SH-SY5Y (cell line): Measurements from ENCODE around the gene UVSSA.

ENCODE experiments used
- GATA2 ChIP-seq: IDR thresholded peaks from 2 replicates; pipeline ENCODE4 v1.6.1; 2011; ENCODE audit warnings: mild to moderate bottlenecking, low read depth, low read length
- GATA3 ChIP-seq: IDR thresholded peaks from 2 replicates; pipeline ENCODE4 v1.6.1; 2011; ENCODE audit warnings: low read depth, mild to moderate bottlenecking, low read length, moderate library complexity

DNA sequence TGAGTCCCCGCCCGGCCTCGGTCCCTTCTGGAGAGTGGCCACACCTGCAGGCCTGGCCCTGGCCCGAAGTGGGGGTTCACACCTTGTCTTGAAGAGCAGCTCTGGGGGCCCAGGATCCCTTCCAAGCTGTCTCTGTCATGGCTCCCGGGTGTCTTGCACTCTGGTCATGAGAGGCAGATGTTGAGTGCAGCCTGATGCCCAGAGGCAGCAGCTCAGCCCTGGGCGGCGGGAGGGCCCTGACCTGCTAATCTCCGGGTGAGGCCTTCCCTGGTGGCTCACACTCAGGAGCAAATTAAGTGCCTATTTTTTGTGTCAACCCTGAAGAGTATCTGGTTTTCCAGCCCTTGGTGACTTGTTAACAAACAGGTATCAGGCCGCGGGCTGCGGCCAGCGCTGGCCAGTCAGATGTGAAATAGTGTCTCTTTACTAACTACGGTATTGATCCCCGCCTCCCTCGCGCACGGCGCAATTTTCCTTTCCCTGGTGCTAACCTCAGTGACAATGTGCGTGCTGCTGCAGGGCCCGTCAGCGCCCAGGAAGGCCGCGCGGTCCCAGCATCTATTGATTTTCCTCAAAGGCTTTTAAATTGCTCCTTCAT is 35.0 kb downstream of the UVSSA start:
- TF ChIP-seq GATA2, result no peak
- TF ChIP-seq GATA3, result no peak
